HepG2 (cell line): ENCODE results near the gene KDM2B.

Source experiments
- CTCF ChIP-seq: sonication (generic); formaldehyde crosslinking; IDR thresholded peaks from 2 replicates; pipeline ENCODE4 v1.5.0; 2020; ENCODE audit warnings: mild to moderate bottlenecking, missing genetic modification reagents, moderate library complexity
- EP300 ChIP-seq, 3 experiments: sonication (generic) in 1 of 3; formaldehyde crosslinking in 1 of 3; IDR thresholded peaks; 2 replicates each; pipeline versions ENCODE4 v1.5.1 to v1.6.1; 2011 to 2020; ENCODE audit warnings: low read depth in 2 of 3, low read length in 2 of 3, borderline replicate concordance in 1 of 3, improper control_type of control experiment in 1 of 3, mild to moderate bottlenecking in 1 of 3, missing genetic modification reagents in 1 of 3, moderate library complexity in 1 of 3
- MTF2 ChIP-seq: sonication (generic); formaldehyde crosslinking; IDR thresholded peaks from 2 replicates; pipeline ENCODE4 v1.5.0; 2020; ENCODE audit warnings: missing genetic modification reagents, borderline replicate concordance
- SMARCC2 ChIP-seq: fragments of 450-650 bp; IDR thresholded peaks from 2 replicates; pipeline ENCODE4 v1.6.1; 2017; ENCODE audit warnings: antibody characterized with exemption, mild to moderate bottlenecking
- ZFAT ChIP-seq: sonication (generic); formaldehyde crosslinking; conservative IDR thresholded peaks from 2 replicates; pipeline ENCODE4 v1.8.1; 2023; ENCODE audit warnings: missing genetic modification reagents, inconsistent platforms
- ZFP91 ChIP-seq: sonication (generic); formaldehyde crosslinking; IDR thresholded peaks from 2 replicates; pipeline ENCODE4 v1.9.0; 2022; ENCODE audit warnings: missing genetic modification reagents, mild to moderate bottlenecking, borderline replicate concordance

- TF ChIP-seq ZFP91 (CRISPR knock-in tag) (no peak), ZFAT (CRISPR knock-in tag) (no peak), EP300 (IDR thresholded peaks at IDR 0.05; ENCODE audit: low read depth in 2 of 2, low read length in 2 of 2) (no peak), EP300 (CRISPR knock-in tag; IDR thresholded peaks at IDR 0.05; ENCODE audit: borderline replicate concordance) (no peak), MTF2 (CRISPR knock-in tag) (no peak), CTCF (no peak), SMARCC2 (no peak)
Measured at GRCh38 chr12:121512561-121512960, 68.3 kb downstream of the KDM2B start.
